ENCODE results near the gene CFAP77.

CFAP77 gene

DNA sequence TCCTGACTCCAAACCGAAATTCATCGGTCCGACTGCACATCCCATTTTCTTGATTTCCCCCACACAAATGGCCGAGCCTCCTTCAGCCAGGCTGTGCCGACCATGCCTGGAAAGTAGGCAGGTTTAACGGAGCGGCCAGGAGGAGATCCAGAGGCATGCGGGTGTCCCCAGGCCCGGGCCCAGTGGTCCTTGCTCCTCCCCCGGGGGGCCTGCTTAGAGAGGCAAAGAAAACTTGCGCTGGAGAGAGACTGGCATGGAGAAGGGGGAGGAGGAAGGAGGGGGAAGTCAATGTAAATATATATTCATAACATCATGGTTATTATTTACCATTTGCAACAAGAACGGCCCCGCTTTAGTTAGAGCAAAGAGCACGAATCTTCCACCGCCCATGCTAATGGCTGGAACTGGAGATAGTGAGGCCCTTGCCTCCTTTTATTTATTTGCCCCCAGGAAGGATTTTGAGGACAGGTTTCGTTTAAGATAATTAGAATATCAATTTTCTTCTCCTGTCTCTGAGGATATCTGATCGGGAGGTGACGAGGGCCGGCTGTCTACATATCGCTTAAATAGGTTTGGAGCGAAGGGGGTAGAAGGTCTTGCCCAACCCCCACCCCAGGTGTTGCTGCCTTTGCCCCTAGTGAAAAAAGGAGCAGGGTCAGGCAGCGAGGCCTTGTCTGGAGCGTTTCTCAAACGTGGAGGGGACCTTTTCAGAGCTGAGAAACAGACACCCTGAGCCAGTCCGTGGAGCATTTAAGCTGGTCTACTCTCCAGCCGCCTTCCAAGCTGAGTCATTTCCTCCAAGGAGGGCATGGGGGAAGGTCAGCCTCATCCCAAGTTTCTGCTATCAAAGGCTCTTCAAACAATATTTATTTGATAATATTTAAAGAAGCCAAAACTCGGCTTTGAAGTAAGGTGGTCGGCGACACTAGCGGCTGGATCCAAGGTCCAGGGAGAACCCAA lies 174.9 kb downstream of the CFAP77 start:
- DNase-seq = no peak

DNA sequence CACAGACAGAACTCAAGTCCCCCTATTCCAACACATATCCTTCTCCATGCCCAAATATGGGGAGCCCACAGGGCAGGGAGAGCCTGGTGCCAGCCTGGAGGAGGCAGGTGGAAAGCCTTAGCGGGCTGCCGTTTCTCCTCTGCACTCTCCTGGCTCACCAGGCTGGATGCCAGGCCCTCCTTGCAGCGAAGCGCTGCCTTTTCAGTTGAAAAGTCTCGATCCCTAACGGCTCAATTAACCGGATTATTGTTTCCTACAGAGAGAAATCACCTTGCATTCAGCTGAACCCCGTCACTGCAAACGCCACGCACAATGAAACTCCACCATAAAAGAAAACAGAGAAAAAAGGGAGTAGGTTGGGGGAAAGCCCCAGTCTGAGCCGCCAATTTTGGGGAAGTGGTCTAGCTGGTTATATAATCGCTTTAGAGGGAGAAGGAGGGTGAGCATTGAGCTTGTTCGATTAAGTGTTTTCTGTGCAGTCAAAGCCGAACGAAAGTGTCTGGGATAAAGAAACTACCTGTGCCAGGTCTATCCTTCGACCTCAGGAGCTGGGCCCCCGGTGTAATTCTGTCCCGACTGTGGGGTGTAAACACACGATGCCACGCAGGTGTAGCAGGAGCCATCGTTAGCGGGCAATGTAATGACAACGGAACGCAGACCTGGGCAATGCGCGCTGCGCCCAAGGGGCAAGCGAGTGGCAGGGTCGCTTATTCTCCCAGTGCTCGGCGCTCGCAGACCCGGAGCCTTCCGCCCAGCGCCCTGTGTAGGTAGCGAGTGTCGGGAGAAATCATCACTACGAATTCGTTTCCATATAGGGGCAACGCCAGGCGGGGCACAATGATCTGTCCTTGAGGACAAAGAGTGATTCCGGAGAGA lies 176.2 kb downstream of the CFAP77 start:
- DNase-seq = no peak

DNA sequence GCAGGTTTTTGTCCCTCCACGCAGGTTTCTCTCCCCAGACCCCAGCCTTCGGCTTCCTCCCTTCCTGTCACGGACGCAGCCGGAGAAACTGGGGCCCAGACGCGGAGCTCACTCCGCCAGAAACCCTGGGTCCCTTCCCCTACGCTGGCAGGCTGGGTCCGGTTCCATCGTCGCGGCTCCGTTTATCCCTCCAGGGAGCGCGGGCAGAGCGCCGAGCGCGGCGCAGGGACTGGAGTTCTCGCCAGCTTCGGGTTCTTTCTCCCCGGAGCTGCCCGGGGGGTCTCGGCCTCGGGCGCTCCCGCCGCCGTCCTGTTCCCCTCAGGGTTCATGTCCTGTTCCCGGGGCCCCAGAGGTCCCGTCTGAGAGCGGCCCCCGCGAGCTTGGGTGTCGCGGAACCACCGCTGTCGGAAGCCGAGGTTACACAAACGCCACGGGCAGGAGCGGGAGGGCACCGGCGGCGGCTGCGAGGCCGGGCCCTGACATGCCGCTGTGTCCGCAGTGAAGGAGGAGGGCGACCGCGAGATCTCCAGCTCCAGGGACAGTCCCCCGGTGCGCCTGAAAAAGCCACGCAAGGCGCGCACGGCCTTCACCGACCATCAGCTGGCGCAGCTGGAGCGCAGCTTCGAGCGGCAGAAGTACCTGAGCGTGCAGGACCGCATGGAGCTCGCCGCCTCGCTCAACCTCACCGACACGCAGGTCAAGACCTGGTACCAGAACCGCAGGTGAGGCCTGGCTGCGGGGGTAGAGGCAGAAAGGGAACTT lies 177.0 kb downstream of the CFAP77 start:
- no peak for DNase-seq

DNA sequence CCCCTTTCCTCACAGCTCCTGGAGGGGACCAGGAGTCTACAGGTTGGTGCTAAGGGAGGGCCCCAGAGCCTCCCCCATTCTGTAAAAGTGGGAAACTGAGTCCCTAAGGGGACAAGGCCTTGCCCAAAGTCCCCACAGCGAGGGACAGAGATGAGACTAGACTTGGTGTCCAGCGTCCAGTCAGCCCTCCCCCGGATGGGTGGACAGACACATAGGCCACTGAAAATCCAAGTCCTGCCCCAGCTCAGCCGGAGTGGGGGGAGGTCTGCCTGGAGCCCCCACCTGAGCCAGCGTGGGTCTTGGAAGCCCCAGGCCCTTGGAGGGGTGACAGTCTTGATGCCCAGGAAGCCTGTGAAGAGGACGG lies 177.6 kb downstream of the CFAP77 start:
- no peak for DNase-seq

DNA sequence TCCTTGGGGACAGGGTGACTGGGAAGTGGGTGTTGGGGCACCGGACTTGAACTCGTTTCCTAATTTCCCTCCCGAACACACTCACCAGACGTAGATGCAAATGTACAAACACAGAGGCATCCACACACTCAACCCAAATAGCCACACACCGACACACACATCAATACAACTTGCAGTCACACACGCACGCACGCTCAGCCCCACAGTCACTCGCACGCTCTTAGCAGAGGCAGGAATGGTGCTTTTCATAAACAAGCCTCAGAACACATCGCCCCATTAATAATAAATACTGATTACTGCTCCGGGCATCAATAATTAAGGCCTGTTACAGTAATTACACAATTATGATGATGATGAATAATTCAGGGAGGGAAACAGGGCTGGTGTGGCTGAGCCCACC lies 178.1 kb downstream of the CFAP77 start:
- no peak for DNase-seq

DNA sequence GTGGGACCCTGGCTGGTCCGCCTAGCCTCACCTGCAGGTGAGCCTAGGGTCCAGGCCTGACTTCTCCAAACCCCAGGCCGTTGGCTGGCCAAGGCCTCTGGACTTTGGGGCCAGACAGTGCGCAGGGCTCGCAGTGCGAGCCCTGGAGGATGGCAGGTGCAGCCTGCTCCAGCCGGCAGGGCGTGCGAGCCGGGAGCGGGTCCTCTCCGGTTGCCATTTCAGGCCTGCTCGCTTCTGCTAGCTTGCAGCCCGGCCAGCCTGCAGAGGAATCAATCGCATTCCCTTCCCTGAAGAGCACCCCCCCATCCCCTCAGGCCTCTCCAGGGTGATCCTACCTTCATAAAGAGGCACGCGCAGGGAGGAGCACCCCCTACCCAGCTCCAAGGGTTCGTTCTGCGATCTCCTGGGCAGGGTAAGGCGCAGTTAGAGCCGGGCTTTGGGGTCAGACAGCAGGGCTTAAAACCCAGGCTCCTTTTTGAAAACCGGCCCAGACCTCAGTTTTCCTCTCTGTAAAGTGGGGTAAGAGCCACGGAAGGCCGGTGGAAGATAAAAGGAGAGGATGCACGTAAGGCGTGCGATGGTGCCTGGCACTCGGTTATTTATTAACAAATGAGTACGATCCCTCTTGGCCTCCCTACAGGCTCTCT lies 178.6 kb downstream of the CFAP77 start:
- DNase-seq = no peak

DNA sequence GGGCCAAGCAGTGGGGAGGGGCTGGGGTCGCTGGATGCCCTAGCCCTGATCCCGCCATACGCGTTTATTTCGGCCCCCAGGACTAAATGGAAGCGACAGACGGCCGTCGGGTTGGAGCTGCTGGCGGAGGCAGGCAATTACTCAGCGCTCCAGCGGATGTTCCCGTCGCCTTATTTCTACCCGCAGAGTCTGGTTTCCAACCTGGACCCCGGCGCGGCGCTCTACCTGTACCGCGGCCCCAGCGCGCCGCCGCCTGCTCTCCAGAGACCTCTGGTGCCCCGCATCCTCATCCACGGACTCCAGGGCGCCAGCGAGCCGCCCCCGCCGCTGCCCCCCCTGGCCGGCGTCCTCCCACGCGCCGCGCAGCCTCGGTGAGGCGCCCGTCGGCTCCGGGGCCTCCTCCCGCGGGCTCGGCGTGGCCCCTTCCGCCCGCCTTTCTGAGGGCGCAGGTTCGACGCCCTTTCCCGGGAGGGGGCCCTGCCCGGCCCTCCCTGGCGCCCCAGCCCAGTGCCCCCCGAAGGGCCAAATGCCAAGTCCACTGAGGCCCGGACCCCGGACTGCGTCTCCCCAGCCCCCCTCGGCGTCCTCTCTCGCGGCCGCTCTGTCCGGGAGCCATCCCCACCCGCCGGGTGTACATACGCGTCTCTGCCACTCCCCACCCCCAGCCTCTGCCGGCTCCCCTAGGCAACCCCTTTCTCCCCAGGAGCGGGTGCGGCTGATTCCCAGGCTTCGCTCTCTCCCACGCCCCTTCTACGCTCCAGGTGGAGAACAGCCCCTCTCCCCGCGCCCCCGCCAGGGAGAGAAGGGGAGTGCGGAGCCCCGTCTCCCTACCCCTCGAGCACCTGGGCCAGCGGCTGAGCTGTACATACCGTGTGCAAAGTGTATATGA lies 179.4 kb downstream of the CFAP77 start:
- DNase-seq = no peak

DNA sequence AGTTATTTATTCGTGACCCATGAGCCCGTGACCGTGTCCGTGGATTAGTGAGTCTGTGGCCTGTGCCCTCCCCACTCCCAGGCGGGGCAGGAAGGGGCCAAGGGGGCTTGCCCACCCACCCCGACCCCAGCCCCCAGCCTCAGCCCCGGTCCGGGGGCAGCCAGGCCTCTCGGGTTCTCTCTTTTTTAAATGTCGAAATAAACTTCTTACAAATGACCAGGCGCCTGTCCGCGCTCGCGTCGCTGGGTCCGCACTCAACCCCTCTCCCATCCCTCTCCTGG lies 180.0 kb downstream of the CFAP77 start:
- DNase-seq = no peak

DNA sequence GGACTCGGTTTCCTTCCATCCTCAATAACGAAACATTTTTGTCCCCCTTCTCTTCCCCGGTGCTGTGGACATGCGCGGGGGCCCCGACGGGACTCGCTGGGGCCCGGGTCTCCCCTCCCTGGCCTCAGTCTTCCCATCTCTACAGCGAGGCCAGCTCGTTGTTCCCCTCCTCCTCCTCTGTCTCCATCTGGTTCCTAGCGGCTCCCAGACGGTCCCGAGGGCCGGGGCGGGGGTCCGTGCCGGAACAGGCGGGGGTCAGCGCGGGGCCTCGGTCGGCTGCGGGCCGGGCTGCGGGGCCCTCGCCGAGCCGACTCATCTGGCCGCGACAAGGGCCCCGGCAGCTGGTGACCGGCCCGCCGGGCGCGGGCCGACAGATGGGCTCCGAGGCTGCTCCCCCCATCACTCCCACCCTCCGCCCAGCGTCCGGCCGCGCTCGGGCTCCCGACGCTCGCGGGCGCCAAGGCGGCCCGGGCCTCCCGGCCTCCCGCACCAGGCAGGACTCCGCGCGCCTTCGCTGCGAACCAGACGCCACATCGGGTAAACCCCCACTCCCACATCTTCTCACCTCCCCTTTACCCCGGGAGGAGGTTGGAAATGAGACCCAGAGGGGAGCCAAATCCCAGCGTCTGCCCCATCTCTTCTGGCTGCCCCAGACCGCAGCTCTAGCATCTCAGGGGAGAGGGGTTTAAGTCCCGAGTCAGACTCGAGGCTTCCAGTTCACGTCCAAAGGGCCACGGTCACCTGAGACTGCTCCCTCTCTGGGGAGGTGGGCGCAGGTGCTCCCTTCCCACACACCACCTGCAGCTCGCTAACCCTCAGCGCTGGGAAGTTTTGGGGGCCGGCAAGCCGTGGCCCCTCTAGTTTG lies 180.5 kb downstream of the CFAP77 start:
- DNase-seq = no peak

DNA sequence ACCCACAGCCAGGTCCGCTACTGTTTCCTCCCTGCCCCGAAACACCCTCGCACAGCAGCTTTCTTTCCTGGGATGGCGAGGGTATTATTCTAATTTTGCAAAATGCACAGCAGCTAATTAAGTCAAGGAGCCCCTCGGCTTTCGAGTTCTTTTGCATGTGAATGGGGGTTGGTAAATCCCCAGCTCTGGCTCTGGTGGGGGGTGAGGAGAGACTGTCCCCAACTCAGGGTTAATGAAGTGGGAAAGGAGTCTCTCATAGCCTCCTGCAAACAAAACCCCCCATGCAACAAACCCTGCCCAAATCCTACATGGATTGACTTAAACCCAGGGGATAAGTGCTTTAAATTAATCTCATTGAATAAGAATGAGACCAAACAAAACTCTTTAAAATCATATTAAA lies 181.2 kb downstream of the CFAP77 start:
- no peak for DNase-seq

DNA sequence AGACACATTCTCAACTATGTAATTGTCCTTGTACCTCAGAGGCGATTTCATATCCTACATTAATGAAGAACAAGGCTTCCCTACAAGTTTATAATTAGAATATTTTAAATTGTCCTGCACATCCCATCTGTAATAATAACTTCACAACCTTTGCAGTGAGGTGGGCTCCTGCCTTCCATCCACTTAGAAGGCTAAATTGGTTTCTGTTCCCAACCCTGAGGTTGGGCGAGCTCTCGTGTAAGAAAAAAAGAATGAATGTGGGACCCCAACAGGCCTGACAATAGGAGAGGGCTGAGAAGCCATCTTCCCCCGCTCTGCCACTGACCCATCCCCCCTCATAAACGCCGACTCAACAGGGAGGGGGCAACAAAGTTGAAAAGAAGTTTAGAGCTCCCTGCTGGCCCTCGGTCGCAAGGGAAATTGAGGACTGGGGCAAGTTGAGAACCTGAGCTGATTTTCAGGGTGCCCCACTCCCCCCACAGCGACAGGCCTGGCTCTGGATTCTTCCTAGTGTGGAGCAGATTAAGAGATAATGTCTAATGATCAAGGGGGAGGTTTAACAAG lies 181.8 kb downstream of the CFAP77 start:
- no peak for DNase-seq

DNA sequence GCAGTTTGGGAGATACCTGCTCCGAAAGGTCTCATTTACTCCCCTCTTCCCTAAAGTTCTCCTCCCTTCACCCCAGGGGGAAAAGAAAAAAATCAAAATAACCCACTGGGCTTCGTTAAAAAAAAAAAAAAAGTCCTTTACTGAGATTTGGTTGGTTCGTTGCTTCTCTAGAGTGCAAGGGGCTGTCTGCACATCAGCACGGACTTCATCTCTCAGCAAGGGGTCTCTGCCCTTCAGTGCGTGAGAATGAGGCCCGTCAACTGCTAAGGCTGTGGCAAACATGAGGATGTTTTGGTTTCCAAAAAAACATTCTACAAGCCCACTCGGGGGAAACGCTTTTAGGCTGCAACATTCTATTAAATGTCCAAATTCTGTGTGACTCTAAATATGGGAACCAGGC lies 182.4 kb downstream of the CFAP77 start:
- DNase-seq = no peak

DNA sequence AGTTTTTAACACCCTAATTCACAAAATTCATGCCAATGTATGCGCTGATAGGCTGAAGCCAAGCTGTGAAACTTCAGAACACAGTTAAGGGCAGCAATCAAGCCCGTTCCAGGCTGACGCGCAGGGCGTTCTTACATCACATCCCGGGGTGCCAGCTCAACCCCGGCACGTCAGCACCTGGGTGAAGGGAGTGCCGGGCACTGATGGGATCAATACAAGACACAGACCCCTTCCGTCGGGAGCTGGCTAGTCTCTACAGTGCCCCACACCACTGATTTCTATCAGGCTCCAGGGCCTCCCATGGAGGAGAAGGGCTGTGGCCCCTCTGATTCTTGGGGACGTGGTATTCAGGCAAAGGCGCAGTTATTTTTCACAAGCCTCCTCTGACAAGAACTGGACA lies 184.4 kb downstream of the CFAP77 start:
- no peak for DNase-seq

DNA sequence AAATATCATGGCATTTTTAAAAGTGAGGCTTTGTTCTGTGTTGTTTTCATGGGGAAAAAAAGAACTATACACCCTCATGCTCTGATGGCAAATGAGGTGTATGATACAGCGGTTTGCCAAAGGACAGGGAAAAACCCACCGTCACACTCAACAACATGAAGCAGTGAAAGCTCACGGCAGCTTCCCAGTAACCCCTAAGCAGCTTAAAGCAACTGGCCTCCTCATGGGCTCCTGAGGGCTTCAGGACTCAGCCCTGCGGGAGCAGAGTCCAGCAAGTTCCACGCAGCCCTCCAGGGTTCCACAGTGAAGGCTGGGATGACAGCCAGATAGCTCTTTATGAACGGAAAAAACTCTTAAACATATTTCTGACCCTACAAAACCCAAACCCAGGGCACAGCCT lies 185.3 kb downstream of the CFAP77 start:
- DNase-seq = no peak

DNA sequence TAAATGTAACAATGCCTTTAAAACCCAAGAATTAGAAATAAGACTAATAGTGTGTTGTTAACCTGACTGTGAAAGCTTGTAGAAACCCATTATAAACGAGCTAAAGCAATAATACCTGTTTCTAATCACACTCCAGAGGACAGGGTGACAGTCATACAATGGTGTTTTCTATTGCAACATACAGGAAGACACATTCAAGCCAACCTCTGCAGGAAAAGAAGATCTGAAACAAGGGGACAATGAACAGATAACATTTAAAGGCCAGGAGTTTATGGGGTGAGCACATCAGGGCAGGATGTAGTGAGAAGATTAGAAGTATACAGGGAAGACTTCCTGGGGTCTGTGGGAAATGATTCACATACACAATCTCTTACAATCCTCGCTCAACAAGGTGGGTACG lies 186.2 kb downstream of the CFAP77 start:
- DNase-seq = no peak

DNA sequence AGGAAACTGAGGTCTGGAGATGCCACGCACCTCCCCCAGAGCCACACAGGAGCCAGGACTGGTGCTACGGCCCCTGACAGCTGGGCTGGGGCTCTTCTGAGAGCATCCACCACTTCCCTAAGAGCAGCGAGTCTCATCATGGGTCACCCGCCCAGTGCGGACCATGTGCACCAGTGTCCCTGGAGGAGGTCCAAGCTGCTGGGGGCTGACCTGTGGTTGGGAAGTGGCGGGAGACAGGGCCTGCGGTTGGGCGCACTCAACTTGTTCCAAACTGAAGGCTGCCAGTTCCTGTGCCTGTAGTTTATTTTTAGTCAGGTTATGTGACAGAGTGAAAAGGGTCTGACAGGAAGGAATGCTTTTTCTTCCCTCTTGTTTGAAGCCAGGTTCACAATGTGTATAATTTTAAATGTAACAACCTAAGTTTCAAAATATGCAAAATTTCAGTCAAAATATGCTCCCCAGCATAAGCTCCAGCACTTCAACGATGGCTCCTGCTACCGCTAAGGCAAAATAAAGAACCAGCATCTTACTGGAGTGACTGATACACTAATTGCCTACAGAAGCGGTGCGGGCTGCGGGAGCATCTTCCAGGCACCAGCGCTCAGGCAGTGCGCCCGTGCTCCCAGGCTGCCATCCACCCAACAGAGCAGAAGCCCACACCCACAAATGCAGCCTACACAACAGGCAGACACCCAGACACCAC lies 187.2 kb downstream of the CFAP77 start:
- DNase-seq = no peak

DNA sequence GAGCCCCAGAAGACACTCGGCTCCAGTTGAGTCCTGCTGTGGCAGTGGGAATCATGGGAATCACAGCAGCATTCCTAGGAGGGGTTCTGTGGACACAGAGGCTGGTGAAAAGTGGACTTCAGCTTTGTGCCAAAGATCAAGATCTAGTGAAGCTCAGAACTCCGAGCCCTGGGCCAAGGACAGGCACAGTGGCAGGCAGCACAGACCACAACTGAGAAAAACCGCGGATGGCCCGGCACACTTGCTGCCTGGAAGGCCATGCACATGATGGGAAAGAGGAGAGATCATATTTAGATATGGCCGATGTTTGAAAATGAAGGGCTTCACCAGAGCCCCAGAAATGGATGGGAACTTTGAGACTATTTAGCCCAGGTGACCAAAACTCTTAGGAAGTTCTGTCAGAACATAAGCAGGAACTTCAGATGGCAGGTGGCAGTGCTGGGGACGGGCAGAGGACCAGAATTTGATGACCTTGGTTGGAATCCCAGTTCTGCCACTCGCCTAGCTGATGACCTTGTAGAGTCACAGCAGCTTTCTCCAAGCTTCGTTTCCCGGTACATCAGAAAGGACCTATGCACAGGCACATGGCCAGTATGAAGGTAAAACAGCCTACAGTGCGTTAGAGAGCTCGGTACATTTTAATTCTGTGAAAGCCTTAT lies 190.4 kb downstream of the CFAP77 start:
- no peak for DNase-seq

DNA sequence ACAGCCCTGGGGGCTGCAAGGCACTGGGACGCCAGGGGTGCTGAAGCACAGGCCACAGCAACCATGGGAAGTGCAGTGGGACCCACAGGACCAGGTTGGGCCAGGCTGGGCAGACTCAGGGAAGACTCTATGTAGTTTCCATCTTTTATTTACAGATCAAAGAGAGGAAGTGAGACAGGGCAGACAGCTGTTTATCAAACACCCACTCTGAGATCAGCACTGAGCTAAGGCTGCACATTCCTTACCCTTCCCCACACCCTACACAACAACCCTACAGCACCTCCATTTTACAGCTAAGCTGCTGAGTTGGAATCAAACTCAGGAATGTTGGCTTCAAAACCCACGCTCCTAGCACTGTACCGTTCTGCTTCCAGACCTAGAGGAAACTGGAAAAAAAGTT lies 192.2 kb downstream of the CFAP77 start:
- no peak for DNase-seq

DNA sequence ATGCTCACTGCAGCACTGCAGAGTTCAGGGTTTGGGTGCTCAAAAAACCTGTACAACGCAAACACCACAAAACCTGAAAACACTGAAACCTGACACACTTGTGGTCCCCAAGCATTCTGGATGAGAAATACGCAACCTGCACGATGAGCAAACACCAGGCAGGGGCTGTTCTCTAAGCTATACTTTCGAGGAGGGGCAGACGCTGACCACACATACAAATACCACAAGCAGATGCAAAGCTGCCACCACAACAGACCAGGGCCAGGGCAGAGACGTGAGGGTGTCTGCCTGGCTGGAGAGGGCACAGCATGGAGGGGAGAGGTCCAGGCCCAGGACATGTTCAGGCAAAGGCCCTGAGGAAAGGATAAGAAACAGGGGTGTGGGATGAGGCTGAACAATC lies 195.4 kb downstream of the CFAP77 start:
- no peak for DNase-seq
